Measurements from ENCODE around the gene EXOC3. TPM values are rescaled to one million over a fixed set of nuclear protein-coding genes. Genes with fewer than 3 reads are reported as not detected.
A peak's percentile ranks its signal among the peaks of the same experiment; 100 is the strongest.

Gene EXOC3
- total and polyA plus RNA-seq, 10 of the 15 experiments (the other 5 are each of a cell fraction or from before 2014, with no cell fraction given) = 1.6 to 53.0 (median 27.9) TPM

- Histone ChIP-seq H3K9ac (ENCODE audit: control insufficient read depth, insufficient read depth, low read length) (no peak overlapping the region), H3K4me2 (ENCODE audit: control insufficient read depth, insufficient read depth) (no peak overlapping the region), H4K20me1 (ENCODE audit: control insufficient read depth, insufficient read depth) (no peaks in the 10 kb centered on the region), H3K9me3 (replicated peaks; ENCODE audit: control insufficient read depth, insufficient read depth, low read length) (no peaks in the 10 kb centered on the region), H3K4me1 (ENCODE audit: control insufficient read depth, insufficient read depth, low read length) (peaks cover 30% of the 10 kb centered on the region), H3K4me3 (no peak overlapping the region), H3K36me3 (ENCODE audit: control insufficient read depth in 2 of 2, insufficient read depth in 2 of 2, low read length in 1 of 2) (peaks cover 3 to 19% of the 10 kb centered on the region in 2 experiments; a peak in 3 of 4 replicates), H2AFZ (ENCODE audit: control insufficient read depth, low read depth, low read length) (no peak overlapping the region), H3K27me3 (replicated peaks in 1 of 2; ENCODE audit: control insufficient read depth in 2 of 2, insufficient read depth in 2 of 2, low read length in 1 of 2) (no peaks in the 10 kb centered on the region), H3K27ac (ENCODE audit: control insufficient read depth, insufficient read depth) (no peak overlapping the region), H3K79me2 (ENCODE audit: control insufficient read depth, insufficient read depth, low read length) (no peaks in the 10 kb centered on the region; the same call in none of the 2 replicates)
- ChIA-PET POLR2A (interaction anchor here (2.3 kb wide), 1 partner anchor 46 kb away, joined by 10 read pairs; no protein-coding TSS in a partner anchor), RAD21 (ENCODE audit: unreplicated experiment) (interaction anchor here (0.9 to 3.7 kb wide), 3 partner anchors 15 to 109 kb away, joined by 3 to 49 read pairs (median 13); no protein-coding TSS in a partner anchor), SMC1A (ENCODE audit: uncharacterized antibody, unreplicated experiment) (interaction anchor here (0.6 to 3.7 kb wide), 7 partner anchors 46 to 110 kb away, joined by 3 to 18 read pairs (median 3); partner anchors contain the start of gene AHRR), CTCF (interaction anchor here (0.6 to 2.7 kb wide), 6 partner anchors 11 to 1366 kb away, joined by 3 to 39 read pairs (median 3); no protein-coding TSS in a partner anchor)
- ATAC-seq (no peak), DNase-seq (ENCODE audit: low read depth, low spot score) (no peak), FAIRE-seq (no peak)
- no TSS peak for BruUV-seq (replicated peaks)
- intact Hi-C loops (cut with micrococcal nuclease; ENCODE audit: unreplicated experiment) (no loop called here), in situ Hi-C loops (cut with MboI) (no loop called here)
- WGBS (ENCODE audit: insufficient coverage, insufficient replicate concordance, low lambda C conversion rate, missing lambda C conversion rate) = 71% methylated on average over 3 of the region's 3 CpGs
- TF ChIP-seq IKZF2 (IDR thresholded peaks at IDR 0.05) (0 out of 4 replicates have a peak, but pooled peaks of 1 of the 2 experiments have one; percentile 19), MXI1 (IDR thresholded peaks at IDR 0.05; ENCODE audit: low read depth, low read length) (no peak), HDGF (IDR thresholded peaks at IDR 0.05) (0 out of 2 replicates have a peak, but pooled peaks have one; percentile 23), IKZF1 (conservative IDR thresholded peaks at IDR 0.05) (0 out of 2 replicates have a peak, but pooled peaks have one; percentile 9)
These were observed 16.5 kb upstream of the EXOC3 start for GRCh38 chr5:426392-426976.

DNA sequence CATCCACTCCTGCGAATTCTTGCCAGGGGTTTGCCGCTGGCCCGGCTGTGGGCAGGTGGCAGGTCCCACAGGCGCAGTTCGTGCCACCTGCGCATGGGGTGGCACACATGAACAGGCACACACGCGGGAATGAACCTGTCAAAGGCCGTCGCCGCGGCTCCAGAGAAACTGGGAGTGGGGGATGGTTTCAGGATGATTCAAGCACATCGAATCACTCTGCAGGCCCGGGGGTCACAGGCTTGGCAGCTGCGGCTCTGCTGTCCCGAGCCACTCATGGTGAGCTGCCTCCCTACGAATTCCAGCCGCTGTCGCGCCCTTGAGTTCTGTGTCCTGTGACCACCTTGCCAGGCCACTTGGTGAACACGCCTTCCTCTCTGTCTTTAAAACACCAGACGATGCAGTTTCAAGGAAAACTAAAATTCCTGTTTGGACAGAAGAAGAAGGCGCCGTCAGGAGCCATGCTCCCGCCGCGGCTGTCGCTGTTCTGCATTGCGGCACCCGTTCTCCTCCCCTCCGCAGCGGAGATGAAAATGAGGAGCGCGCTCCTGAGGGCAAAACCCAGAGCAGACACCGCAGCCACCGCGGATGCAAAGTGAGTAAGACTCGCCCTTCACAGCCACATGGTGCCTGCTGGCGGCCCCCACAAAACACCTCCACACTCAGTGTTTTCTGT lies 15.4 kb upstream of the EXOC3 start:
- in situ Hi-C loops (cut with MboI) = no loop called here
- WGBS (ENCODE audit: insufficient coverage, insufficient replicate concordance, low lambda C conversion rate, missing lambda C conversion rate) = 91% methylated on average over 39 of the region's 39 CpGs
- ChIA-PET POLR2A (no interaction called here), CTCF (interaction anchor here (0.7 to 6.4 kb wide), 2 partner anchors 49 to 109 kb away, joined by 3 to 126 read pairs; partner anchors contain the start of gene AHRR), SMC1A (ENCODE audit: uncharacterized antibody, unreplicated experiment) (interaction anchor here (1.5 kb wide), 1 partner anchor 111 kb away, joined by 9 read pairs; no protein-coding TSS in a partner anchor), RAD21 (ENCODE audit: unreplicated experiment) (interaction anchor here (6.0 kb wide), 1 partner anchor 111 kb away, joined by 82 read pairs; no protein-coding TSS in a partner anchor)
- no peak overlapping the region for H3K27ac ChIP-seq (ENCODE audit: control insufficient read depth, insufficient read depth)
- no peak overlapping the region for H3K4me2 ChIP-seq (ENCODE audit: control insufficient read depth, insufficient read depth)
- H3K36me3 ChIP-seq (ENCODE audit: control insufficient read depth in 2 of 2, insufficient read depth in 2 of 2, low read length in 1 of 2) = peaks cover 3 to 21% of the 10 kb centered on the region in 2 experiments; a peak in 3 of 4 replicates
- ATAC-seq (no peak), DNase-seq (ENCODE audit: low read depth, low spot score) (no peak), FAIRE-seq (no peak)
- no TSS peak for BruUV-seq (replicated peaks)
- no peaks in the 10 kb centered on the region for H4K20me1 ChIP-seq (ENCODE audit: control insufficient read depth, insufficient read depth)
- H3K9ac ChIP-seq (ENCODE audit: control insufficient read depth, insufficient read depth, low read length) = no peak overlapping the region
- H2AFZ ChIP-seq (ENCODE audit: control insufficient read depth, low read depth, low read length) = no peak overlapping the region
- no peaks in the 10 kb centered on the region for H3K27me3 ChIP-seq (replicated peaks in 1 of 2; ENCODE audit: control insufficient read depth in 2 of 2, insufficient read depth in 2 of 2, low read length in 1 of 2)
- no peaks in the 10 kb centered on the region for H3K9me3 ChIP-seq (replicated peaks; ENCODE audit: control insufficient read depth, insufficient read depth, low read length)
- no peaks in the 10 kb centered on the region; the same call in none of the 2 replicates for H3K79me2 ChIP-seq (ENCODE audit: control insufficient read depth, insufficient read depth, low read length)
- no peak overlapping the region for H3K4me3 ChIP-seq
- intact Hi-C loops (cut with micrococcal nuclease; ENCODE audit: unreplicated experiment) = no loop called here
- peaks cover 30% of the 10 kb centered on the region for H3K4me1 ChIP-seq (ENCODE audit: control insufficient read depth, insufficient read depth, low read length)
- TF ChIP-seq CBX5 (IDR thresholded peaks at IDR 0.05; ENCODE audit: low read depth) (no peak), SRF (IDR thresholded peaks at IDR 0.05; ENCODE audit: low read depth in 2 of 2, low read length in 2 of 2) (no peak), ATF2 (IDR thresholded peaks at IDR 0.05; ENCODE audit: low read length) (no peak), KDM1A (IDR thresholded peaks at IDR 0.05; ENCODE audit: borderline replicate concordance) (no peak), FOXK2 (IDR thresholded peaks at IDR 0.05) (no peak), BMI1 (IDR thresholded peaks at IDR 0.05; ENCODE audit: borderline replicate concordance) (no peak), SREBF1 (IDR thresholded peaks at IDR 0.05; ENCODE audit: low read length) (no peak), ATF7 (IDR thresholded peaks at IDR 0.05; ENCODE audit: low read depth) (no peak), CBX3 (IDR thresholded peaks at IDR 0.05; ENCODE audit: borderline replicate concordance, low read depth) (no peak)
